A673 (cell line): Measurements from ENCODE around the gene GPS1. TPM values are rescaled to one million over a fixed set of nuclear protein-coding genes. Genes with fewer than 3 reads are reported as not detected.

Source experiments
- BruUV-seq: library from RNA; stranded (reverse); fragments of 400-500 nt; replicated peaks from 2 replicates; lab custom pipeline; 2021; lab: Mats Ljungman, UMichigan
- CTCF ChIA-PET: fragments of 300-600 bp; sonication (Branson Sonifier 250); formaldehyde crosslinking; loops from one replicate; lab custom pipeline; 2022; ENCODE audit warnings: antibody characterized with exemption; lab: Charles Lee
- POLR2A ChIA-PET: fragments of 300-600 bp; sonication (Branson Sonifier 250); formaldehyde crosslinking; loops from one replicate; lab custom pipeline; 2022; ENCODE audit warnings: antibody characterized with exemption; ENCODE audit not compliant: low non-redundant PET; lab: Charles Lee
- DNase-seq: peaks from one replicate; pipeline ENCODE4 v3.0.0-alpha.2; 2015; ENCODE audit warnings: low spot score
- H3K27ac ChIP-seq: fragments of 200-600 bp; sonication (generic); 2 replicates; pipeline ENCODE4 v1.5.1; 2016; ENCODE audit warnings: mixed run types, low read depth, mild to moderate bottlenecking, mixed read lengths, antibody characterized with exemption, low read length; ENCODE audit not compliant: poor library complexity, severe bottlenecking
- H3K27me3 ChIP-seq: fragments of 200-600 bp; sonication (generic); replicated peaks from 2 replicates; pipeline ENCODE4 v1.6.1; 2017; ENCODE audit warnings: mixed run types, low read depth, mild to moderate bottlenecking, mixed read lengths, antibody characterized with exemption, low read length; ENCODE audit not compliant: insufficient read depth, poor library complexity
- H3K36me3 ChIP-seq: fragments of 200-600 bp; sonication (generic); 2 replicates; pipeline ENCODE4 v1.6.1; 2016; ENCODE audit warnings: mixed run types, mild to moderate bottlenecking, mixed read lengths, antibody characterized with exemption, low read length; ENCODE audit not compliant: insufficient read depth, poor library complexity, severe bottlenecking
- H3K4me1 ChIP-seq: fragments of 200-600 bp; sonication (generic); 2 replicates; pipeline ENCODE4 v1.6.1; 2017; ENCODE audit warnings: mixed run types, mild to moderate bottlenecking, mixed read lengths, antibody characterized with exemption, low read length; ENCODE audit not compliant: insufficient read depth, poor library complexity, severe bottlenecking
- H3K4me3 ChIP-seq: fragments of 200-600 bp; sonication (generic); 2 replicates; pipeline ENCODE4 v1.5.1; 2016; ENCODE audit warnings: low read depth, mixed run types, mild to moderate bottlenecking, mixed read lengths, low read length; ENCODE audit not compliant: poor library complexity, severe bottlenecking
- H3K9me3 ChIP-seq: fragments of 200-600 bp; sonication (generic); 2 replicates; pipeline ENCODE4 v1.6.1; 2016; ENCODE audit warnings: mixed run types, low read depth, mild to moderate bottlenecking, mixed read lengths, antibody characterized with exemption, low read length; ENCODE audit not compliant: poor library complexity, severe bottlenecking
- EZH2 ChIP-seq: fragments of 200-600 bp; sonication (generic); IDR thresholded peaks from 2 replicates; pipeline ENCODE4 v1.6.1; 2017; ENCODE audit warnings: borderline replicate concordance, low read depth, mild to moderate bottlenecking, mixed read lengths, antibody characterized with exemption, low read length; ENCODE audit not compliant: poor library complexity, severe bottlenecking
- intact Hi-C: fragments of 100-400 bp; cut with micrococcal nuclease; formaldehyde crosslinking; loops from one replicate; pipeline ENCODE4 v1.10.0; 2022; ENCODE audit not compliant: unreplicated experiment
- total RNA-seq: library from RNA; stranded (reverse); gene quantifications from 2 replicates; pipeline ENCODE4 v1.2.3, GENCODE V29; 2021
- TF ChIP-seq, protein P1 (sequence below): fragments of 300-800, 200-600 bp; sonication (generic); conservative IDR thresholded peaks from 2 replicates; pipeline ENCODE4 v1.5.1; 2017; ENCODE audit warnings: low read depth, mild to moderate bottlenecking, antibody characterized with exemption, low read length, moderate library complexity, mixed read lengths

GPS1 gene
- total RNA-seq, 1 experiment from 2014 or later: 162 TPM

DNA sequence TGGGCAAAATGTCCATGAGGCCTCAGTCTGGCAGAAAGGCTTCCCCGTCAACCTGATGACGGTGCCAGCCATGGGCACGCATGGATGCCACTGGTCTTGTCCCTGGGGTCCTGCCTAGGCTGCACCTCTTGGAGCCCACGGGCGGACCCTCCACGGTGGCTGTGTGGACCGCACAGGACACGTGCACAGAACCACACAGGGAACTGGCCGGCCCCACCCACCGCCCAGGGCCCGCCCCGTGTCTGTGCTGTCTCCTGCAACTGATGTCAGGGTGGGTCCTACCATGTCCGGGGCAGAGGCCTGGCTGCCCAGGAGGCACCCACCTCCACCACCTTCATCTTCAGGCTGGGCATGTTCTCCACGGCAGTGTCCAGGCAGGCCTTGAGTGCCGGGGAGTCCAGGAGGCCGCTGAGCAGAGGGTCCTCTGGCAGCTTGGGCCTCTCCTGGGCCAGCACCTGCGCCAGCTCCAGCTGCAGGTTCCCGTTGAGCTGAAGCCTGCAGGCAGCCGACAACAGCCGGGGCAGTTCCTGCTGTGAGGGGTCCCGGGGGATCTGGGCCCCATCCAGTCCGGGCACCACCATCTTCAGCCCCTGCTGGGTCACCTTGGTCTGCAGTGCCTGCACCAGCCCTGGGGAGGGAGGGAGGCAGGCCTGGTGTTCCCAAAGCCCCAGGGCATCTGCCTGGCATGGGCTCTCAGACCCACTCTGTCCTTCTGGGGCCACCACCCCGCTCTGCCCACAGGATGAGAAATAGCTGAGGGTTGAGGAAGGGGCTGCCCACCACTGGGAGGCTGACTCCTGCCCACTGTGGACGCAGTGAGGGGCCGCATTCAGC is 34.5 kb downstream of the GPS1 start:
- no peak for DNase-seq
- BruUV-seq: no TSS peak
- Histone ChIP-seq H3K27ac (no peak overlapping the region), H3K36me3 (peaks cover 99% of the 10 kb centered on the region), H3K4me3 (no peak overlapping the region), H3K4me1 (no peaks in the 10 kb centered on the region), H3K9me3 (no peaks in the 10 kb centered on the region), H3K27me3 (no peaks in the 10 kb centered on the region)
- ChIA-PET POLR2A (no interaction called here), CTCF (no interaction called here)
- TF ChIP-seq, protein P1, sequence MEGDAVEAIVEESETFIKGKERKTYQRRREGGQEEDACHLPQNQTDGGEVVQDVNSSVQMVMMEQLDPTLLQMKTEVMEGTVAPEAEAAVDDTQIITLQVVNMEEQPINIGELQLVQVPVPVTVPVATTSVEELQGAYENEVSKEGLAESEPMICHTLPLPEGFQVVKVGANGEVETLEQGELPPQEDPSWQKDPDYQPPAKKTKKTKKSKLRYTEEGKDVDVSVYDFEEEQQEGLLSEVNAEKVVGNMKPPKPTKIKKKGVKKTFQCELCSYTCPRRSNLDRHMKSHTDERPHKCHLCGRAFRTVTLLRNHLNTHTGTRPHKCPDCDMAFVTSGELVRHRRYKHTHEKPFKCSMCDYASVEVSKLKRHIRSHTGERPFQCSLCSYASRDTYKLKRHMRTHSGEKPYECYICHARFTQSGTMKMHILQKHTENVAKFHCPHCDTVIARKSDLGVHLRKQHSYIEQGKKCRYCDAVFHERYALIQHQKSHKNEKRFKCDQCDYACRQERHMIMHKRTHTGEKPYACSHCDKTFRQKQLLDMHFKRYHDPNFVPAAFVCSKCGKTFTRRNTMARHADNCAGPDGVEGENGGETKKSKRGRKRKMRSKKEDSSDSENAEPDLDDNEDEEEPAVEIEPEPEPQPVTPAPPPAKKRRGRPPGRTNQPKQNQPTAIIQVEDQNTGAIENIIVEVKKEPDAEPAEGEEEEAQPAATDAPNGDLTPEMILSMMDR: no peak
- TF ChIP-seq EZH2: no peak
- intact Hi-C loops: no loop called here

DNA sequence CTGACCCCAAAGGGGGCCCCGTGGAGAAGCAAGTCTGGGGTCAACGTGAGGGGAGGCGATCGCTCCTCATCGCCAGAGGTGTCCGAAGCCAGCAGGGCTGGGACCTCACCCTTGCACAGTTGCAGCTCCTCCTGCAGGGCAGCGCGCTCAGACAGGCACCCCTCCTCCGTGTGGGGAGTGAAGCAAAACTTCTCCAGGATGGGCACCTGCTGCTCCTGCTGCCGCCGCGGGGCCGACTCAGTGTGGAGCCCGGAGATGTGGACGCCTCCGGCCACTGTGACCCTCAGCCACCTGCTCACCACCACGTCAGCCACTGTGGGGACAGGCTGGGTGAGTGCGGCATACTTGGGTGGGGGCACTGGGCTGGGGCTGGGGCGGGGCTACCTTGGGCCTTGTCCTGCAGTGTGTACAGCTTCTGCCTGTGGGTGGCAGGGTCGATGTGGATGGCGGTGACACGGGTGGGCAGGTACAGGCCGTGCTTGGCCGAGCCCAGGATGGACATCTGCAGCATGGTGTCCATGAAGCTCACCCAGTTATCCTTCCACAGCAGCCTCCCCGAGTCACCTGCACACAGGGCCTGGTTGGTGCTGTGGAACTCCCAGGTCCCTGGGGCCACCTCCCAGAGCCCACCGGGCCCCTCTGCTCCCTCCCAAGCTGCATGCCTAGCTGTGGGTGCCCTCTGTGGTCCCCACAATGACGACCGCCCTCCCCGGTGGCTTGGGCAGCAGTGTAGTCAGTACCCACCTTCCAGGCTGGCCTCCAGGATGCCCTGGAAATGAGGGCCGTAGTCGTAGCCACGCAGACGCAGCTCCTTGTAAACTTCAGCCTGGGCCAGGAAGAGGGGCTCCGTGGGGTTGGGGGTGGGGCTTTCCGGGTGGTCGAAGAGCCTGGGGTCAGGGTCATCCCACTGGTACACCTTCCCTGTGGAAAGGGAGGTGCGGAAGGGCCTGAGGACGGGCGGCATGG is 35.5 kb downstream of the GPS1 start:
- intact Hi-C loops: no loop called here
- BruUV-seq: no TSS peak
- H3K4me1 ChIP-seq: no peaks in the 10 kb centered on the region

More for the DNA sequence above, 35.5 kb downstream of the GPS1 start:
- H3K36me3 ChIP-seq: peaks cover 100% of the 10 kb centered on the region
- H3K27ac ChIP-seq: no peak overlapping the region
- no peak overlapping the region for H3K4me3 ChIP-seq
- TF ChIP-seq, protein P1: no peak
- TF ChIP-seq EZH2: no peak
- CTCF ChIA-PET: no interaction called here
- POLR2A ChIA-PET: no interaction called here
- no peak for DNase-seq
- H3K9me3 ChIP-seq: no peaks in the 10 kb centered on the region
- no peaks in the 10 kb centered on the region for H3K27me3 ChIP-seq
